ENCODE measurements around the gene NIM1K. TPM values are rescaled to one million over a fixed set of nuclear protein-coding genes. Genes with fewer than 3 reads are reported as not detected.

Gene NIM1K
- total RNA-seq, 3 donors from 2014 or later = 0.29 to 0.48 (median 0.33) TPM

DNA sequence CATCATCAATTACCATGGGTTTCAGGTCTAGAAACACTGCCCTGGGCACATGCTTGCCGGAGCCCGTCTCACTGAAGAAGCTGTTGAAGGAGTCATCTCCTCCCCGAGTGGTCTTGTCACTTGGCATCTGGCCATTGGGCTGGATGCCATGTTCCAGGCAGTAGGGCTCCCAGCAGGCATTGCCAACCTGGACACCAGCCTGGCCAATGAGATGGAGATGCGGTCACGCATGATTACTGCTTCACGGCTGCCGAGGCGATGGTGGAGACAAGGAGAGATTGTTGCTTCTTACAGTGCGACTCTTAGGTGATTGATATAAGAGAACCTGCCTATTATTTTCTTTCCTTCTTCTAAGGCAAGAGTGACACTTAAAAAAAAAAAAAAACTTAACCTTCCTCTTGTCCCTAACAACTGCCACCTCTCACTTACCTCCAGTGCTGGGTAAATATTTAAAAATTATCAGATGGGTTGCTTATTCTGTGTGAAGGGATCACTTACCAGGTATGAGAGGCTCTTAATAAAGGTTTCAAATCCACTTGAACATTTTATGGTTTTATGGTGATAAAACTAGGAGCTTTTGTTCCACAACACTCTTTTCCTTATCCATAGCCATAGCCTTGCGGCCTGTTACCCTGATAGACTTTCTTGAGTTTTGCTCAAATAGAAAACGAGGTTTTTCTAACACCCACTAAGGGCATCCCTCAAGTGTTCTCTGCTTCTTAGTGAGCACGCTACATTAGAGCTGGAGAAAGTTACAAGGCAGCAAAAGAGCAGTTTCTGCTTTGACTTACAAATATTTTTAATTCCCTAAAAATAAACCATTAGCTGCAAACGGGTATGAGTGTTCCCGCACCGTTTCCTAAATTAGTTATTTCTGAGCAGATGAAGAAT, 41.2 kb downstream of the NIM1K start:
- Histone ChIP-seq H3K4me3 (no peak overlapping the region), H3K27me3 (no peaks in the 10 kb centered on the region), H3K4me1 (no peaks in the 10 kb centered on the region), H3K27ac (no peak overlapping the region), H3K9me3 (no peaks in the 10 kb centered on the region), H3K36me3 (no peaks in the 10 kb centered on the region)
- intact Hi-C loops (cut with DNase I; ENCODE audit: low total_unique reads) = no loop called here
- TF ChIP-seq POLR2A (IDR thresholded peaks at IDR 0.05) (no peak), POLR2AphosphoS5 (IDR thresholded peaks at IDR 0.05) (no peak)
- TF ChIP-seq, protein P1, sequence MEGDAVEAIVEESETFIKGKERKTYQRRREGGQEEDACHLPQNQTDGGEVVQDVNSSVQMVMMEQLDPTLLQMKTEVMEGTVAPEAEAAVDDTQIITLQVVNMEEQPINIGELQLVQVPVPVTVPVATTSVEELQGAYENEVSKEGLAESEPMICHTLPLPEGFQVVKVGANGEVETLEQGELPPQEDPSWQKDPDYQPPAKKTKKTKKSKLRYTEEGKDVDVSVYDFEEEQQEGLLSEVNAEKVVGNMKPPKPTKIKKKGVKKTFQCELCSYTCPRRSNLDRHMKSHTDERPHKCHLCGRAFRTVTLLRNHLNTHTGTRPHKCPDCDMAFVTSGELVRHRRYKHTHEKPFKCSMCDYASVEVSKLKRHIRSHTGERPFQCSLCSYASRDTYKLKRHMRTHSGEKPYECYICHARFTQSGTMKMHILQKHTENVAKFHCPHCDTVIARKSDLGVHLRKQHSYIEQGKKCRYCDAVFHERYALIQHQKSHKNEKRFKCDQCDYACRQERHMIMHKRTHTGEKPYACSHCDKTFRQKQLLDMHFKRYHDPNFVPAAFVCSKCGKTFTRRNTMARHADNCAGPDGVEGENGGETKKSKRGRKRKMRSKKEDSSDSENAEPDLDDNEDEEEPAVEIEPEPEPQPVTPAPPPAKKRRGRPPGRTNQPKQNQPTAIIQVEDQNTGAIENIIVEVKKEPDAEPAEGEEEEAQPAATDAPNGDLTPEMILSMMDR (IDR thresholded peaks at IDR 0.05) = no peak
- no peak for DNase-seq (ENCODE audit: low spot score in 2 of 2)

DNA sequence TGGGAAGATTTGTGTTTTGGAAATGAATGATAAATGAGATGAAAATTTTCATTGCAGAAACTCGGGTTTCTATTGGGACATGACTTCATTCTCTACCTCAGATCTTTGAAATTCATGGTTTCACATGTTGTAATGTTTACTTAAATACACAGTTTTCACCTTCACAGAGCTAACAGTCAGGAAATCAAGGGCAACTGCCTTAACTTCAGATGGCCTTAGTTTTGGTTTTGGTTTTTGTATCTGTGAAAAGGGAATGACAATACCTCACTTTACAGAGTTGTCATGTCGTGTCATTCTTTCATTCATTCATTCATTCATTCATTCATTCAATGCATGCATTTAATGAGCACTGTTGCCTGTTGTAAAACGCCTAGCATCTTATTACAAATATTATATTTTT, 41.9 kb downstream of the NIM1K start:
- intact Hi-C loops (cut with DNase I; ENCODE audit: low total_unique reads) = no loop called here
- DNase-seq (ENCODE audit: low spot score in 2 of 2) = no peak
- H3K36me3 ChIP-seq = no peaks in the 10 kb centered on the region

DNA sequence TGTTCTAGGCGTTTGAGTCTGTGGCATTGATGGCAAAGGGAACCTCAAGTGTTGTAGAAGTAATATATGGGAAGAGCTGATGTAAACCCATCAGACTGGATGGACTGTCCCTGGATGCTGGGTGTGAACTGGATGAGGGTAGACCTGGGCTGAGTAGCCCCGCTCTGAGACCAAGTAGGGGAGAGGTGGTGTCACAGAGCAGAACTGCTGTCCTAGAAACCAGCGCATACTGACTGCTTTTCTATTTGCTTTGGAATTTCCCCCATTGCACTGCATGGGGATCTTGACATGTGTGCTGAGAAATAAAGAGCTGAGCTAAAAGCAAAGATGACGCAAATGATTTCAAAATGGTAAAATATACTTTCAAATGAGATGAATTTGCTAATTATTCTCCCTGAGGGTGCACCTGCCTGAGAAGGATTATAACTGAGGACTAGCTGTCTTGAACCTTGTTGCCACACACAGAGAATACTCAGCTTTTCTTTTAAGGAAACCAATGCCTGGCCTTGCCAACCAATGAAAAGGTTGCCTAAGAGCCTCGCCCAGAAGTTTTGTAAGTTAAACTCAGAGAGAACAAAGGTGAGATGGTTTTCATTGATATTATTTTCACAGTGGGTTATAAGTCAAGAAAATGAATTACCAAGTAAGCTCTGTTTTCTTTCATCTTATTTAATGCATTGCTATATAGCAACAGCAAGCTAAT, 44.8 kb downstream of the NIM1K start:
- H3K27me3 ChIP-seq = no peaks in the 10 kb centered on the region
- intact Hi-C loops (cut with DNase I; ENCODE audit: low total_unique reads) = no loop called here
- H3K4me1 ChIP-seq = no peaks in the 10 kb centered on the region
- no peaks in the 10 kb centered on the region for H3K9me3 ChIP-seq
- no peak overlapping the region for H3K4me3 ChIP-seq
- H3K36me3 ChIP-seq = no peaks in the 10 kb centered on the region
- TF ChIP-seq POLR2A (IDR thresholded peaks at IDR 0.05) = no peak
- TF ChIP-seq, protein P1 (IDR thresholded peaks at IDR 0.05) = no peak
- TF ChIP-seq POLR2AphosphoS5 (IDR thresholded peaks at IDR 0.05) = no peak
- no peak for DNase-seq (ENCODE audit: low spot score in 2 of 2)
- H3K27ac ChIP-seq = no peak overlapping the region

More for the DNA sequence above, 41.9 kb downstream of the NIM1K start:
- no peak overlapping the region for H3K27ac ChIP-seq
- H3K4me1 ChIP-seq = no peaks in the 10 kb centered on the region
- H3K4me3 ChIP-seq = no peak overlapping the region
- no peaks in the 10 kb centered on the region for H3K9me3 ChIP-seq
- TF ChIP-seq POLR2A (IDR thresholded peaks at IDR 0.05) (no peak), POLR2AphosphoS5 (IDR thresholded peaks at IDR 0.05) (no peak)
- TF ChIP-seq, protein P1 (IDR thresholded peaks at IDR 0.05) = no peak
- no peaks in the 10 kb centered on the region for H3K27me3 ChIP-seq

DNA sequence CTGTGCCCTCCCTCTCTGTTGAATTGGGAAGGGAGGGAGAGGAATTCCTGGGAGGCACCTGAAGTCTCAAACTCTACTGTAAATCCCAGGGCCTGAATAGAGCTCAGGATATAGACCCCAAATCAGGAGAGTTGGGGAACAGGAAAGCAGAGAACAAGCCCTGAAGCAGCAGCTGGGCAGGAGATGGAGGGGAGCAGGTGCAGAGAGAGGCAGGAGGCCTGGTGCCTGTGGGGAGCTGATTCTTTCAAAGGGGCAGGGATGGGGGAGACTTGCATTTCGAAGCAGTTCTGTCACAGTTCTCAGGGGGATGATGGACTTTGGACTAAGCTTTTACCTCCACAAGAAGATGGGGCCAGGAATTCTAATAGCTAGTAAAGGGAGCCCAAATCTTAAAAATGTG, 50.2 kb downstream of the NIM1K start:
- intact Hi-C loops (cut with DNase I; ENCODE audit: low total_unique reads) = no loop called here
- H3K27me3 ChIP-seq = no peaks in the 10 kb centered on the region
- no peak overlapping the region for H3K27ac ChIP-seq
- no peaks in the 10 kb centered on the region for H3K9me3 ChIP-seq
- no peak for TF ChIP-seq POLR2AphosphoS5 (IDR thresholded peaks at IDR 0.05)
- no peak for TF ChIP-seq POLR2A (IDR thresholded peaks at IDR 0.05)
- TF ChIP-seq, protein P1 (IDR thresholded peaks at IDR 0.05) = no peak
- no peaks in the 10 kb centered on the region for H3K4me1 ChIP-seq
- no peaks in the 10 kb centered on the region for H3K36me3 ChIP-seq
- no peak overlapping the region for H3K4me3 ChIP-seq
- no peak for DNase-seq (ENCODE audit: low spot score in 2 of 2)

DNA sequence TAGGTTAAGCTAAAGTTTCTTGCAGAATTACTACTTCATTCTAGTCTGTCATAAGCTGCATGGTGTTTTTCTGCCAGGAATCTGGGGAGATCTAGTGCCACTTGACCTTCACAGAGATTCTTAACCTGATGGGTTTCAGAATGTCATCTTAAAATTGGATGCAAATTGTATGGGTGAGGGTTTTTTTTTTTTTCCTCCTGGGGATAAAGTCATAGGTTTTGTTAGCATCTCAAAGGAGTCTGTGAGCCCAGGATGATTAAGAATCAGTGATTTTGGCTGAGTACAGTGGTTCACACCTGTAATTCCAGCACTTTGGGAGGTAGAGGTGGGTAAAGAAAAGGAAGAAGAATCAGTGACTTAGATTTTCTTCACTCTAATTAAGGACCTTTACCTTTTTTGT, 51.2 kb downstream of the NIM1K start:
- DNase-seq (ENCODE audit: low spot score in 2 of 2) = no peak
- Histone ChIP-seq H3K4me1 (no peaks in the 10 kb centered on the region), H3K27ac (no peak overlapping the region), H3K27me3 (no peaks in the 10 kb centered on the region), H3K9me3 (no peaks in the 10 kb centered on the region), H3K36me3 (no peaks in the 10 kb centered on the region), H3K4me3 (no peak overlapping the region)
- TF ChIP-seq, protein P1 (IDR thresholded peaks at IDR 0.05) = no peak
- TF ChIP-seq POLR2AphosphoS5 (IDR thresholded peaks at IDR 0.05) = no peak
- intact Hi-C loops (cut with DNase I; ENCODE audit: low total_unique reads) = no loop called here
